ENCODE results near the gene IL1RAPL2.

GRCh38 chrX:104522386-104522785, 43.6 kb upstream of the IL1RAPL2 start:
- no peak for TF ChIP-seq CTCF (IDR thresholded peaks at IDR 0.05; ENCODE audit: low read depth, low read length)
- no peak for TF ChIP-seq POLR2A (IDR thresholded peaks at IDR 0.05; ENCODE audit: extremely low read depth, insufficient read length)

Data from NB4 (cell line).